T-helper 9 cell (primary cell): ENCODE measurements around the gene MVK.

Experiments used
- DNase-seq: peaks from one replicate; pipeline ENCODE4 v3.0.0-alpha.2; 2020

The MVK gene

GRCh38 chr12:109567967-109568366, 5.6 kb upstream of the MVK start:
- no peak for DNase-seq

- no peak for DNase-seq
Observed at GRCh38 chr12:109568486-109568885, 5.1 kb upstream of the MVK start.

GRCh38 chr12:109571773-109572505, 1.7 kb upstream of the MVK start:
- DNase-seq = no peak

GRCh38 chr12:109572506-109572845, 1.1 kb upstream of the MVK start:
- DNase-seq = no peak

GRCh38 chr12:109573914-109574244, 285 bp downstream of the MVK start:
- DNase-seq = no peak

- DNase-seq = no peak
Observed at GRCh38 chr12:109575683-109576082, 2.1 kb downstream of the MVK start.

GRCh38 chr12:109577311-109577710, 3.7 kb downstream of the MVK start:
- no peak for DNase-seq

- DNase-seq = no peak
Observed at GRCh38 chr12:109578330-109578927, 4.8 kb downstream of the MVK start.

GRCh38 chr12:109579639-109580038, 6.0 kb downstream of the MVK start:
- DNase-seq = no peak

GRCh38 chr12:109580272-109580671, 6.7 kb downstream of the MVK start:
- DNase-seq = no peak

GRCh38 chr12:109580684-109581333, 7.2 kb downstream of the MVK start:
- DNase-seq = no peak

GRCh38 chr12:109581334-109581691, 7.7 kb downstream of the MVK start:
- DNase-seq = no peak

GRCh38 chr12:109581856-109582255, 8.3 kb downstream of the MVK start:
- no peak for DNase-seq

GRCh38 chr12:109582636-109583035, 9.0 kb downstream of the MVK start:
- no peak for DNase-seq

- no peak for DNase-seq
Observed at GRCh38 chr12:109583733-109584132, 10.1 kb downstream of the MVK start.

- DNase-seq = no peak
Observed at GRCh38 chr12:109586385-109587296, 13.0 kb downstream of the MVK start.

GRCh38 chr12:109587921-109588320, 14.3 kb downstream of the MVK start:
- no peak for DNase-seq

GRCh38 chr12:109588461-109589239, 15.1 kb downstream of the MVK start:
- no peak for DNase-seq

GRCh38 chr12:109589240-109589590, 15.6 kb downstream of the MVK start:
- DNase-seq = no peak

GRCh38 chr12:109589691-109590245, 16.2 kb downstream of the MVK start:
- DNase-seq = no peak

GRCh38 chr12:109590566-109590965, 17.0 kb downstream of the MVK start:
- DNase-seq = no peak

GRCh38 chr12:109591041-109591440, 17.4 kb downstream of the MVK start:
- no peak for DNase-seq
